ENCODE results near the gene ENOX2.

GRCh38 chrX:130665263-130665662, 237.7 kb downstream of the ENOX2 start:
- TF ChIP-seq CTCF (conservative IDR thresholded peaks at IDR 0.05) (no peak), EZH2 (IDR thresholded peaks at IDR 0.05; ENCODE audit: low read depth) (no peak)

Measured in PC-9 (cell line).